A549 (cell line): ENCODE data around the gene HECTD4.
A peak's percentile ranks its signal among the peaks of the same experiment; 100 is the strongest.

ENCODE experiments used
- BHLHE40 ChIP-seq: IDR thresholded peaks from 2 replicates; pipeline ENCODE4 v1.6.1; 2012; ENCODE audit warnings: low read depth, low read length, inconsistent platforms
- CBX2 ChIP-seq: fragments of 200-600 bp; sonication (generic); IDR thresholded peaks from 2 replicates; pipeline ENCODE4 v1.6.1; 2016; ENCODE audit warnings: low read depth, mild to moderate bottlenecking, borderline replicate concordance
- CTCF ChIP-seq: fragments of >200 bp; sonication (Bioruptor Twin); formaldehyde crosslinking; IDR thresholded peaks from 3 replicates; pipeline ENCODE4 v1.5.1; 2016
- EP300 ChIP-seq, 2 experiments: fragments of >200 bp; sonication (Bioruptor Twin); formaldehyde crosslinking; IDR thresholded peaks; 2 replicates in 1 of 2; 3 replicates in 1 of 2; pipeline ENCODE4 v1.6.1; 2016 to 2017
- ESRRA ChIP-seq: fragments of 150-350 bp; IDR thresholded peaks from 2 replicates; pipeline ENCODE4 v1.6.1; 2014; ENCODE audit warnings: mild to moderate bottlenecking, low read length, borderline replicate concordance
- FOSL2 ChIP-seq, 2 experiments: fragments of 450-650 bp in 1 of 2; fragments of >200 bp in 1 of 2; sonication (Bioruptor Twin) in 1 of 2; formaldehyde crosslinking; IDR thresholded peaks; 2 replicates each; pipeline versions ENCODE4 v1.5.0 to v1.6.1; 2016 to 2020; ENCODE audit warnings: mild to moderate bottlenecking in 1 of 2, moderate library complexity in 1 of 2
- HMGXB4 ChIP-seq: fragments of 250-450 bp; sonication (Bioruptor Pico); IDR thresholded peaks from 2 replicates; pipeline ENCODE4 v1.5.0; 2021; ENCODE audit warnings: mild to moderate bottlenecking, moderate library complexity, borderline replicate concordance
- HOXB13 ChIP-seq: fragments of 250-450 bp; sonication (Bioruptor Pico); IDR thresholded peaks from 2 replicates; pipeline ENCODE4 v1.5.0; 2020; ENCODE audit warnings: low read depth, mild to moderate bottlenecking, moderate library complexity
- KDM1A ChIP-seq: fragments of 200-600 bp; sonication (generic); IDR thresholded peaks from 2 replicates; pipeline ENCODE4 v1.6.1; 2016; ENCODE audit warnings: low read depth, mild to moderate bottlenecking
- MAX ChIP-seq: IDR thresholded peaks from 2 replicates; pipeline ENCODE4 v1.6.1; 2012
- POLR2A ChIP-seq: IDR thresholded peaks from 2 replicates; pipeline ENCODE4 v1.6.1; 2012; ENCODE audit warnings: mild to moderate bottlenecking, low read length
- POLR2AphosphoS2 ChIP-seq: conservative IDR thresholded peaks from 2 replicates; pipeline ENCODE4 v1.6.1; 2012; ENCODE audit warnings: low read length, improper control_type of control experiment, inconsistent platforms
- RCOR1 ChIP-seq: fragments of 150-350 bp; IDR thresholded peaks from 2 replicates; pipeline ENCODE4 v1.6.1; 2014; ENCODE audit warnings: antibody characterized with exemption, low read length, low read depth
- USF2 ChIP-seq: fragments of 450-650 bp; IDR thresholded peaks from 2 replicates; pipeline ENCODE4 v1.6.1; 2014; ENCODE audit warnings: antibody characterized with exemption

- TF ChIP-seq FOSL2 (IDR thresholded peaks at IDR 0.05) (no peak), FOSL2 (CRISPR knock-in tag; IDR thresholded peaks at IDR 0.05) (no peak), USF2 (no peak), CBX2 (no peak), CTCF (peak; percentile 73), RCOR1 (no peak), HOXB13 (CRISPR knock-in tag) (no peak), POLR2A (peak; percentile 96), MAX (peak; percentile 68; the same call in 1 of the 2 replicates), EP300 (IDR thresholded peaks at IDR 0.05) (no peak), POLR2AphosphoS2 (no peak), ESRRA (no peak), KDM1A (no peak), BHLHE40 (no peak), HMGXB4 (CRISPR knock-in tag) (peak; percentile 73; the same call in 1 of the 2 replicates)
Measured at GRCh38 chr12:112418608-112419296, 36.5 kb upstream of the HECTD4 start, which contains the start of gene PTPN11.
